Measurements from ENCODE around the gene USP3. TPM values are rescaled to one million over a fixed set of nuclear protein-coding genes. Genes with fewer than 3 reads are reported as not detected.

USP3 gene
- total RNA-seq, 2 donors from 2014 or later = 44.2 to 45.8 TPM

GRCh38 chr15:63582179-63582578 is 77.8 kb downstream of the USP3 start:
- intact Hi-C loops (cut with DNase I) = no loop called here
- Histone ChIP-seq H3K9me3 (no peaks in the 10 kb centered on the region), H3K4me3 (no peak overlapping the region), H3K27me3 (replicated peaks; ENCODE audit: insufficient read depth) (no peaks in the 10 kb centered on the region), H3K36me3 (no peaks in the 10 kb centered on the region), H3K4me1 (replicated peaks) (no peaks in the 10 kb centered on the region), H3K27ac (no peak overlapping the region)
- TF ChIP-seq POLR2AphosphoS5 (IDR thresholded peaks at IDR 0.05) = no peak
- TF ChIP-seq CTCF (IDR thresholded peaks at IDR 0.05) = no peak
- TF ChIP-seq POLR2A (IDR thresholded peaks at IDR 0.05) = no peak
- no peak for DNase-seq (ENCODE audit: low spot score)

- Histone ChIP-seq H3K4me3 (no peak overlapping the region), H3K36me3 (no peaks in the 10 kb centered on the region), H3K27me3 (replicated peaks; ENCODE audit: insufficient read depth) (no peaks in the 10 kb centered on the region), H3K4me1 (replicated peaks) (no peaks in the 10 kb centered on the region), H3K9me3 (no peaks in the 10 kb centered on the region), H3K27ac (no peak overlapping the region)
- TF ChIP-seq POLR2AphosphoS5 (IDR thresholded peaks at IDR 0.05) (no peak), CTCF (IDR thresholded peaks at IDR 0.05) (no peak), POLR2A (IDR thresholded peaks at IDR 0.05) (no peak)
- WGBS = 75% methylated on average over 2 of the region's 2 CpGs
- DNase-seq (ENCODE audit: low spot score) = no peak
- intact Hi-C loops (cut with DNase I) = no loop called here
Observed at GRCh38 chr15:63582718-63583426, 78.5 kb downstream of the USP3 start.

GRCh38 chr15:63586790-63587189 is 82.4 kb downstream of the USP3 start:
- H3K36me3 ChIP-seq = peaks cover 0 to 3% of the 10 kb centered on the region in 2 donors
- 98% methylated on average over 5 of the region's 5 CpGs for WGBS

GRCh38 chr15:63587527-63587926 is 83.1 kb downstream of the USP3 start:
- Histone ChIP-seq H3K27ac (no peak overlapping the region), H3K9me3 (no peaks in the 10 kb centered on the region), H3K4me3 (no peak overlapping the region), H3K4me1 (replicated peaks) (no peaks in the 10 kb centered on the region), H3K27me3 (replicated peaks; ENCODE audit: insufficient read depth) (no peaks in the 10 kb centered on the region), H3K36me3 (peaks cover 0 to 3% of the 10 kb centered on the region in 2 donors)
- intact Hi-C loops (cut with DNase I) = no loop called here
- 40% methylated on average over 2 of the region's 2 CpGs for WGBS
- TF ChIP-seq CTCF (IDR thresholded peaks at IDR 0.05) (no peak), POLR2AphosphoS5 (IDR thresholded peaks at IDR 0.05) (no peak), POLR2A (IDR thresholded peaks at IDR 0.05) (no peak)
- DNase-seq (ENCODE audit: low spot score) = no peak

More at GRCh38 chr15:63586790-63587189, 82.4 kb downstream of the USP3 start:
- H3K4me3 ChIP-seq = no peak overlapping the region
- no peak overlapping the region for H3K27ac ChIP-seq
- no peaks in the 10 kb centered on the region for H3K4me1 ChIP-seq (replicated peaks)
- no peaks in the 10 kb centered on the region for H3K27me3 ChIP-seq (replicated peaks; ENCODE audit: insufficient read depth)
- H3K9me3 ChIP-seq = no peaks in the 10 kb centered on the region
- no peak for TF ChIP-seq POLR2AphosphoS5 (IDR thresholded peaks at IDR 0.05)
- TF ChIP-seq CTCF (IDR thresholded peaks at IDR 0.05) = no peak
- TF ChIP-seq POLR2A (IDR thresholded peaks at IDR 0.05) = no peak
- intact Hi-C loops (cut with DNase I) = no loop called here
- DNase-seq (ENCODE audit: low spot score) = no peak

GRCh38 chr15:63588826-63589225 is 84.4 kb downstream of the USP3 start:
- H3K36me3 ChIP-seq = peaks cover 0 to 3% of the 10 kb centered on the region in 2 donors
- H3K27me3 ChIP-seq (replicated peaks; ENCODE audit: insufficient read depth) = no peaks in the 10 kb centered on the region
- WGBS = 97% methylated on average over 6 of the region's 6 CpGs
- TF ChIP-seq POLR2A (IDR thresholded peaks at IDR 0.05) (no peak), CTCF (IDR thresholded peaks at IDR 0.05) (no peak), POLR2AphosphoS5 (IDR thresholded peaks at IDR 0.05) (no peak)
- H3K4me1 ChIP-seq (replicated peaks) = no peaks in the 10 kb centered on the region
- DNase-seq (ENCODE audit: low spot score) = no peak
- H3K27ac ChIP-seq = no peak overlapping the region
- H3K9me3 ChIP-seq = no peaks in the 10 kb centered on the region
- intact Hi-C loops (cut with DNase I) = no loop called here
- H3K4me3 ChIP-seq = no peak overlapping the region
